Stimulated activated effector memory CD8-positive, alpha-beta T cell treated with anti-CD3 and anti-CD28 coated beads, Interleukin-12 subunit alpha, Interleukin-12 subunit beta, amount 100 ng/mL, for 72 hours (primary cell): ENCODE measurements around the gene ITGB4.
"Not testable (repeated sequence)": the region's sequence is repeated elsewhere in the genome, so short reads cannot be mapped to it uniquely, and the experiment has no call there.

Experiments
- ATAC-seq: fragments of 150-1000 bp; cut with Tn5 transposase; 2 replicates; pipeline ENCODE4 v1.10.0; 2021
- DNase-seq, 2 donors: peaks; one replicate each; pipeline ENCODE4 v3.0.0; 2021 to 2022; ENCODE audit warnings: low spot score in 2 of 2
- H3K27ac Mint-ChIP-seq: one replicate; pipeline ENCODE4 v1.8.0; 2022; ENCODE audit warnings: mild to moderate bottlenecking, mixed read lengths
- H3K36me3 Mint-ChIP-seq: one replicate; pipeline ENCODE4 v1.8.0; 2022; ENCODE audit warnings: mild to moderate bottlenecking, mixed read lengths
- H3K4me1 Mint-ChIP-seq: one replicate; pipeline ENCODE4 v1.8.0; 2022; ENCODE audit warnings: mixed read lengths
- H3K4me3 Mint-ChIP-seq: one replicate; pipeline ENCODE4 v1.8.0; 2022; ENCODE audit warnings: mild to moderate bottlenecking, mixed read lengths
- H3K9me3 Mint-ChIP-seq: one replicate; pipeline ENCODE4 v1.8.0; 2022; ENCODE audit warnings: mixed read lengths

ITGB4 gene

DNA sequence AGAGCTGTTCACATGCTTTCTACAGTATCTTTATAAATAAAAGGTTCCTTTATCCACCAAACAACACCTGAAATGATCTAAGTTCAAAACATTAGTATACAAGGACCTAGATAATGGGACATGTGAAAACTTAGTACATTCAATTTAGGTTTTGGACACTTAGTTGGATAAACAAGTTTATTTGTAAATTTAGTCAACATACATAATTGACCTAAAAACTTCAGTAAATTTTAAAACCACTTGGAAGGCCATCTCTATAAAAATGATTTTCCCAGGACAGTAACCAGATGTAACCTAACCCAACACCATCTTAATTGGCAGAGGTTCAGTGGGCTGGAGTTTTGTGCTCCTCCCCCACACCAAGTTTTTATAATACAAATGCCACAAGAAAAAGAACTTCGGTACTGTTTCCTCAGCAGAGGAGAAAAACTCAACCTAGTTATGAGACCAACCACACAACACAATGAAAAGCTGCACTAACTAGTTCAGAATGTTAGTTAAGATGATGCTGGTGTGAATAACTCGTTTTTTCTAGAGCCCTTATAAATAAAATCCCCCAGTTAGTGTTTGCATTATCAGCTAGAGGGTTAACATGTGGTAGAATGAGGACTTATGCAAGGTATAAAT lies 56.1 kb downstream of the ITGB4 start:
- no peak for DNase-seq
- Mint-ChIP-seq H3K36me3 (peaks cover 72% of the 10 kb centered on the region), H3K9me3 (no peaks in the 10 kb centered on the region), H3K4me1 (peaks cover 39% of the 10 kb centered on the region), H3K4me3 (peak overlapping the region; percentile 77), H3K27ac (peak overlapping the region; percentile 99)
- no peak for ATAC-seq

DNA sequence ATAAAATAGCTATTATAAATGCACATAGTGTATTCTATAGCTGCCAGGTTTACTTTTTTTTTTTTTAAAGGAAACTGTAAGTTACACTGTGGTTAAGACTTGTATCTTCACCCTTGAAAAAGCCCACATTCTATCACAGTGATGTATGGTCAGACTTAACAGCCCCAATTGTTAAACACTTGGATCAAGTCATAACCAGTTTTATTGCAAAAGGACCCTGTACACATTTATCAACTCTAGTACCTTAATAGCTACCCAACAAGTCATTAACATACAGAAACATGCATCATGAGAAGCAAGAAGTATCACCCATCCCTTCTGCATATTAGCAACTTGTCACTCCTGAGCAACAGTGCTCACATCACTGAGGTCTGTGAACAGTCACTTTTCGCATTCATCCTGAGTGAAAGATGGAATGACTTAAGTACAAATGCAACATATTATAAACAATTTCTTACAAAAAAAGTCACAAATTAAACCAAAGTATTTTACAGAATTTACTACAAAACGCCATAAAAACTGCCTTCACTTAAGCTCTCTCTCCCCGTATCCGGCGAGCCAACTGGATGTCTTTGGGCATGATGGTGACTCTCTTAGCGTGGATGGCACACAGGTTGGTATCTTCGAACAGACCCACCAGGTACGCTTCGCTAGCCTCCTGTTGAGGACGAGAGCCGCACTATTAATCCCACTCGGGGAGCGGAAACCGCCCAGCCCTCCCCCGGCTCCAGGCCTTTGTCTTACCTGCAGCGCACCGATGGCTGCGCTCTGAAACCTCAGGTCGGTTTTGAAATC lies 57.0 kb downstream of the ITGB4 start:
- DNase-seq, H3K9me3 Mint-ChIP-seq, ATAC-seq: not testable (repeated sequence)
- peaks cover 72% of the 10 kb centered on the region for H3K36me3 Mint-ChIP-seq
- H3K27ac Mint-ChIP-seq: peak overlapping the region; percentile 99
- peak overlapping the region; percentile 77 for H3K4me3 Mint-ChIP-seq
- H3K4me1 Mint-ChIP-seq: peaks cover 45% of the 10 kb centered on the region

DNA sequence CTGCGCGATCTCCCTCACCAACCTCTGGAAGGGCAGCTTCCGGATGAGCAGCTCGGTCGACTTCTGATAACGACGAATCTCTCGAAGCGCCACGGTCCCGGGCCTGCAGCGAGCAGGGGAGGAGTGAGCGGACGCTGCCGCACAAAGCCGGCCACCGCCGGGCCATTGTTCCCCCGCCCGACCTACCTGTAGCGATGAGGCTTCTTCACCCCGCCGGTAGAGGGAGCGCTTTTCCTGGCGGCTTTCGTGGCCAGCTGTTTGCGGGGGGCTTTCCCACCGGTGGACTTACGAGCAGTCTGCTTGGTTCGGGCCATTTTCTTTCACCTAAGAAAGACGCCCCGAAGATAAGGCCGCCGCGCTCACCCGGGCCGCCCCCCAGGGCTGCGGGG lies 57.6 kb downstream of the ITGB4 start:
- Mint-ChIP-seq H3K36me3 (peaks cover 71% of the 10 kb centered on the region), H3K9me3 (no peaks in the 10 kb centered on the region), H3K4me1 (peaks cover 50% of the 10 kb centered on the region), H3K4me3 (peak overlapping the region; percentile 77), H3K27ac (peak overlapping the region; percentile 99)
- DNase-seq (peak in 1 of 2 donors; percentile 89), ATAC-seq (no peak)

DNA sequence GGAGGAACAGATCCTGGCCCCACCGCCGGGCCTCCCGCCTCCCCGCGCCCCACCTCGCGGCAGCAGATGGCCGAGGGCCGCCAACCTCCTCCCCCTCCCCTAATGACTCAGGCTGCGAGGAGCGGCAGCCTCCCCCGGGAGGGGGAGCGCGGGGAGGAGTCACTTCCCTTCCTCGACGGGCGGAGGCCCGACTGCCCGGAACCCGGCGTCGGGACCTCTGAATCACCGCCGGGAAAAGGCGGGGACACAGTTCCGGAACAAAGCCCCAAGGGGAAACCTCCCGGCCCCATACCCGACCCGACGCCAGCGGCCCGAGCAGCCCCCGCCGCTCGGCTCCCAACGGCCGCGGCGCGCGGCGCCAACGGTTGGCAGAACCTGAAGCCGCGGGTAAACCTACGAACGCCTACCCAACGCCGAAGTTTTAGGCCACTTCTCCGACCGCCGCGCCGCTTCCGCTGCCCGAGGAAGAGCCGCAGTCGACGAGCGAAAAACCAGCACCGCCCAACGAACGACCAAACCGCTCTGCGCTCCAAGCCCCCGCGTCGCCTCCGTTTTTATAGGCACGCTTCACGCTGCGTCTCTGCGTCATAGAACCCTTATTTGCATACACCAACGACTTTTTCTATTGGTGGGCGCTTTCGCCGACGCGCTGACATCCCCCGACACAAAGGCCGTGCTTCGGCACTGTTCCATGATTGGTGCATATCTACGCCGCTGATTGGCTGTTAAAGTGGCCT lies 58.2 kb downstream of the ITGB4 start:
- peak overlapping the region; percentile 99 for H3K27ac Mint-ChIP-seq
- peaks cover 68% of the 10 kb centered on the region for H3K36me3 Mint-ChIP-seq
- H3K4me1 Mint-ChIP-seq: peaks cover 50% of the 10 kb centered on the region
- no peaks in the 10 kb centered on the region for H3K9me3 Mint-ChIP-seq
- peak; percentile 85 to 97 for DNase-seq
- peak; percentile 81 for ATAC-seq
- peak overlapping the region; percentile 77 for H3K4me3 Mint-ChIP-seq

DNA sequence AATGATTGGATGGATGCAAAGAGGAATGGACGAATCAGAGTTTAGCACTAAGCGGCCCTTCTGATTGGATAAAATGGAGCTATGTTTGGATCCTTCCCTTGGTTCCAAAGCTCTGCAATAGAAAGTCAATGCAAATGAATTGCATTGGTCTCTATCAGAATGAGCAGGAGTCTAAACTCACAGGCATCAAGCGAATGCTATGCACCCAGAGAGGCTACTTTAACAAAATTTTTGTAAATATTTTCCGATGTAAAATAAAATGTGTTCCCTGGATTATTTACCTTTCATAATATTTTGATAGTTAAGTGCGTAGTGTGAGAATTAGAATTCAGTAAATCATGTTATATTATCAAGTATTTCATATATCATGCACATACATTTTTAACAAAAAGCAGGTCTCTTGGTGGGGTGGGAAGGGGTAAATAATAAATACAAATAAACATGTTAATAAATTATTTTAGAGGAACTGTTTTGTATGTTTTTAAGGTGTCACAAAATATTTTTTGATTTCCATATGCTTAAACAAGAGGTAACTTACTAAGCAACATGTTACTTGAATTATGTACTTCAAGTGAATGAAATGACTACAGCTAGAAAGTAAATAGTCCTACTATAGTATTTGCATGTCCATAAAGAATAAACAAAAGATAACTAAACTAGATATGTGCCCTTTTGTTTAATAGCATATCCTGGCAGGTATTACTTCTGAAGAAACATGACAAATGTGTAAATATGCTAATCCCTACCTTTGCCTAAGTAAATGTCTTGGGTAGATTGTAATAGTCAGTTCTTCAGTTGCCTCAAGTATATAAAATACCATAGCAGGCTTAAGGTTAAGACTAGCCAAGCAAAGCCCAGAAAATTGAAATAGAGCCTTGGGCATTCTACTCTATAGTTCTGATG lies 59.0 kb downstream of the ITGB4 start:
- H3K9me3 Mint-ChIP-seq: no peaks in the 10 kb centered on the region
- peaks cover 68% of the 10 kb centered on the region for H3K36me3 Mint-ChIP-seq
- H3K4me1 Mint-ChIP-seq: peaks cover 53% of the 10 kb centered on the region
- peak overlapping the region; percentile 99 for H3K27ac Mint-ChIP-seq
- H3K4me3 Mint-ChIP-seq: peak overlapping the region; percentile 77
- no peak for DNase-seq
- no peak for ATAC-seq

DNA sequence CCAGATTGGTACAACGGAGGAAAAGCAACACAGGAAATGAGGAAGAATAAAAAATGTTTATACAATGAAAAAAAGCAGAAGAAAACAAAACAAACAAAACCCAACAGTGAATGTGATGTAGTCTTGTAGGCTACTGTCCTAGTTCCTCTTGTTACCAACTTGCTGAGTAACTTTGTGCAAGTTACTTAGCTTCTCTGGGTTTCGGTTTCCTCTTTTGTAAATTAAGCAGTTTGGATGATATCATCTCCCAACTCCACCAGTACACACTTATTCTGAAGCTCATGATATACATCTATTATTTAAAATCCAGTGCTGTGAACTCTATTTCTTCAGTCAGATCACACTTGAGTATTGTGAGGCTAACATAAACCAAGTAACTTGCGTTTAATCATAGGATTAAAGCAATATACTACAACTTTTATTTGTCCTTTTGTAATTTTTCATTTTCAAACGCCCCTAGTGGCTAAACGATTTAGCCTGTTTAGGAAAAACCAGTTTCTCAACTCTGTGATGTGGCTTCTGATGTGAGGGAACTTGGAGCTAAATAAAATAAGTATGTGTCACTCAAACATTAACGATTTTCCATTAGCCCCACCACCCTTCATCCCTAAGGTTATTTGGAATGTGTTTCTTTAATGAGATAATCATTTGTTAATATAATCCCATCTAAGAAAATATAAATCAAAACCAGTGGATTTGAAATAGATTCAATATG lies 62.0 kb downstream of the ITGB4 start:
- H3K9me3 Mint-ChIP-seq: no peaks in the 10 kb centered on the region
- no peak for DNase-seq

DNA sequence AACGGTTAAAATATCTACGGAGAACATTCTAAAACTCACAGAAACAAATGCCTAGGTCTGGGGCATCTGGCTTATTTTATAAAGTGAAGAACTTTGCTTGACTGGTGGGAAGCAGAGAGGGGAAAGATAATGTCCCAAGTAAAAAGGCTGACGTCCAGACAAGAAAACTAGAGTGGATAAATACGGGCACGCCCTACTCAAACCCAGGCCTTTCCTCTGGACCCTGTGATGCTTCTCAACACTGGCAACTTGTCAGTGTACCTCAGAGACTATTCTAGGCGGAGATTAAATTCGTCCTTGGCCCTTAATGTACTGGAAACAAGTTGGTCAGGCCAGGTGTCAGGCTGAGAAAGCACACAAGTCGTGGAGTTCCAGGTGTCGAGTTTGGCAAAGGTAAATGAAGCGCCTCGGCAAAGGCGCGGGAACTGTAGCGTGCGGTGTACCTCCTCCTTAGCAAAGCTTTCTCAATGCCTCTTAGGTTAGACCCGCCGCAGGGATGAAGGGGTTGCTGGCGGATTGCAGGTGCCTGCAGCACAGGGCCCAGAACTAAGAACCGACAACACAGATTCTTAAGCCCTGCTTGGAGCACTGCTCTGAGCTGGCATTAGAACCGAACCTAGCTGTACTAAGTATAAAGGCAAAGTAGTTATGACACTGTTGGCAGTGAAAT lies 62.7 kb downstream of the ITGB4 start:
- ATAC-seq (no peak), DNase-seq (no peak)
- peaks cover 36% of the 10 kb centered on the region for H3K36me3 Mint-ChIP-seq
- H3K27ac Mint-ChIP-seq: peak overlapping the region; percentile 100
- peaks cover 34% of the 10 kb centered on the region for H3K4me1 Mint-ChIP-seq
- H3K9me3 Mint-ChIP-seq: no peaks in the 10 kb centered on the region
- H3K4me3 Mint-ChIP-seq: peak overlapping the region; percentile 88

More for the DNA sequence above, 62.0 kb downstream of the ITGB4 start:
- Mint-ChIP-seq H3K27ac (peak overlapping the region; percentile 100), H3K4me1 (peaks cover 40% of the 10 kb centered on the region), H3K4me3 (peak overlapping the region; percentile 88), H3K36me3 (peaks cover 43% of the 10 kb centered on the region)
- ATAC-seq: peak; percentile 41

DNA sequence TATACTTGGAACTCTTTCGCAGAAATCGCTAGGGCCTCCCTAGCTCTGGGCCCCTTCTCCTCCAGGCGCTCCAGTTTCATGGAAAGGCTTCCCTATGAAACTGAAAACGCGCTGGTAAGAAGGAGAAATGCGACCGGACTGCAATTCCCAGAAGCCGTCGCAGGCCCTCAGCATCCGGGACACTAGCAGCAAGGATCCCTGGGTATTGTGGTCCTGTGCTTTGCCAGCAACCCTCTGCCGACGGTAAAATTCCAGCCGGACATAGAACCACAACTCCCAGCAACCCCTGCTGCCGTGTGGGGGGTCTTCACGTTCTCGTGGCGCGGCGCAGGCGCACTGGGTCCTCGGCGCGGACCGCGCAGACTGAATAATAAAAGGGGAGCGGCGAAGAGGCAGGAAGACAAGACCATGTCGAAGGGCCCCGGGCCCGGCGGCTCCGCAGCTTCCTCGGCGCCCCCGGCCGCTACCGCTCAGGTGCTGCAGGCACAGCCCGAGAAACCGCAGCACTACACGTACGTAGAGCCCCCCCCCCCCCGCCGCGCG lies 63.3 kb downstream of the ITGB4 start, which contains the start of gene UNK:
TSS of gene UNK (plus strand) at position 334 of the 543 bp plus-strand sequence. CDS start at position 409, 75 bp downstream.
- H3K4me1 Mint-ChIP-seq: peaks cover 32% of the 10 kb centered on the region
- peak; percentile 81 for ATAC-seq
- H3K27ac Mint-ChIP-seq: peak within 1 kb of the TSS; percentile 100
- peaks cover 30% of the 10 kb centered on the region for H3K36me3 Mint-ChIP-seq
- H3K4me3 Mint-ChIP-seq: peak within 1 kb of the TSS; percentile 88
- DNase-seq: peak; percentile 87 to 98
- H3K9me3 Mint-ChIP-seq: no peaks in the 10 kb centered on the region

DNA sequence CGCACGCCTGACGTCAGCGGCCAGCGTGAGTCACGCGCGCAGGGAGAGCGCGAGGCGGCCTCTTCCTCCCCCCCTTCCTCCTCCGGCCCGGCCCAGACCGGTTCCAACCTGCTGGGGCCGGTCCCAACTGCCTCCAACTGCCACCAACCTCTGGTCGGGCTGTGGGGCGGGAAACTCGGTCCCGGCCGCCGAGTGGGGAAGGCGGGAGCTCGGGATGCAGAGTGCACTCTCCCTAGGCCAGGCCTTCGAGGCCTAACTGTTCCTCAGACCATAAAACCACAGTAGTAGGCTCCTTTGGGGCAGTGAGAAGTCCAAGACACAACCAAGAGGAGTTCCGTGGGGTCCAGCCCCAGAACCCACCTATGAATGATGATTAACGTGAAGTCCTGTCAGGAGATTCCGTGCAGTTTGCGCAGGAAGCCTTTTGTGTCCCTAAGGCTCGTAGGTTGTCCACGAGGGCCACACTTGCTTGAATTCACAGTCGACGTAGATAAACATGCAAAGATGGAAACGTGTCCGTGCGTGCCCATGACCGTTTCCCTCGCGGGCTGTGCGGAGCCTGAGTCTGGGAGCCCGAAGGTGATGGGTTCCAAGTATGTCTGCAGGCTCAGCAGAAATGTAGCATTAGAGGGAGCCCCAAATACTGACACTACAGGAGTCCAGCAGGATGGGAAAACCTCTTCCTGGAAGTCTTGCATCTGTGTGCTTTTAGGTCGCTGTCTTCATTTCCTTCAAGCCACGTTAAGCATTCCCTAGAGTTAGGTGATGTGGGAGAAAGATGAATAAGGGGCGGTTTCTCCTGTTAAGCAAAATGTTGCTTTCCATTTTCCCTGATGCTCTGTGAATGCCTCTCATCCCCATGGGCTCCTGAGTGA lies 64.0 kb downstream of the ITGB4 start:
- Mint-ChIP-seq H3K27ac (peak overlapping the region; percentile 100), H3K36me3 (peaks cover 24% of the 10 kb centered on the region), H3K9me3 (no peaks in the 10 kb centered on the region), H3K4me1 (peaks cover 26% of the 10 kb centered on the region), H3K4me3 (peak overlapping the region; percentile 88)
- ATAC-seq (peak; percentile 80), DNase-seq (peak; percentile 80 to 96)

DNA sequence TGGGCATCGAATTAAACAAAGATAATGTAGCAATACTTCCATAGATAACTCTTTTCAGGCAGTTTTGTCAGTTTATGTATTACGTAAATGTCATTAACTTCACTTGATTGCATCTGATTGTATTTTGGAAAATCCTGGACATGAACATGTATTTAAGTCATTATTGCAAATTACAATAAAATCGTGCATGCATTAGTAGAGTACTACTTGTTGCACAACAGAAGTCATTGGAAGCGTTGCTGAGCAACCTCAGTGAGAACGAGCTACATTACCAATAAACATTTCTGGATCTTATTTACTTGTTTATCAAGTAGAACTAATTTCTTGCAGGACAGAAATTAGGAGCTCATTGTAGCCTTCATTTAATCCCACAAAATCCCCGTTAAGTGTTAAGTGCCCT lies 70.0 kb downstream of the ITGB4 start:
- DNase-seq: no peak
- no peak overlapping the region for H3K27ac Mint-ChIP-seq
- no peaks in the 10 kb centered on the region for H3K9me3 Mint-ChIP-seq
- ATAC-seq: no peak
- no peak overlapping the region for H3K4me3 Mint-ChIP-seq
- no peaks in the 10 kb centered on the region for H3K36me3 Mint-ChIP-seq
- H3K4me1 Mint-ChIP-seq: peaks cover 15% of the 10 kb centered on the region

DNA sequence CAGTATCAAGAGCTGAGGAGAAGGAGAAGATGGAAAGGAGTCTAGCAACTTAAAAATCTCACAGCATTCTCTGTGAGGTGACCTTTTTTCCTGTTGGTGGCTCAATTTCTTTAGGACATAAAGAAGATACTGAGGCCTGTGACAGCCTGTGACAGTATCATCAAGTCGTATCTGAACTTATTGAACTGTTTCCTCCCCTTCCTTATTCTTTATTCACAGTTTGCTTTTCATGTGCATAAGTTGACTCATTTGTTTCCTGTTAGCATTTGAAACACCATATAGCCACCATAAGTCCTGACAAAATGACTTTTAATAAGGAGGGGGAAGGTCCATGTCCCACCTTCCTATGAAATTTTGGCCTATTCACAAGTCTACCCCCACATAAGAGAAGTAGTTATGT lies 72.2 kb downstream of the ITGB4 start:
- Mint-ChIP-seq H3K27ac (peak overlapping the region; percentile 10), H3K4me1 (peaks cover 13% of the 10 kb centered on the region), H3K36me3 (peaks cover 20% of the 10 kb centered on the region), H3K4me3 (no peak overlapping the region), H3K9me3 (no peaks in the 10 kb centered on the region)
- DNase-seq: no peak
- peak; percentile 55 for ATAC-seq

DNA sequence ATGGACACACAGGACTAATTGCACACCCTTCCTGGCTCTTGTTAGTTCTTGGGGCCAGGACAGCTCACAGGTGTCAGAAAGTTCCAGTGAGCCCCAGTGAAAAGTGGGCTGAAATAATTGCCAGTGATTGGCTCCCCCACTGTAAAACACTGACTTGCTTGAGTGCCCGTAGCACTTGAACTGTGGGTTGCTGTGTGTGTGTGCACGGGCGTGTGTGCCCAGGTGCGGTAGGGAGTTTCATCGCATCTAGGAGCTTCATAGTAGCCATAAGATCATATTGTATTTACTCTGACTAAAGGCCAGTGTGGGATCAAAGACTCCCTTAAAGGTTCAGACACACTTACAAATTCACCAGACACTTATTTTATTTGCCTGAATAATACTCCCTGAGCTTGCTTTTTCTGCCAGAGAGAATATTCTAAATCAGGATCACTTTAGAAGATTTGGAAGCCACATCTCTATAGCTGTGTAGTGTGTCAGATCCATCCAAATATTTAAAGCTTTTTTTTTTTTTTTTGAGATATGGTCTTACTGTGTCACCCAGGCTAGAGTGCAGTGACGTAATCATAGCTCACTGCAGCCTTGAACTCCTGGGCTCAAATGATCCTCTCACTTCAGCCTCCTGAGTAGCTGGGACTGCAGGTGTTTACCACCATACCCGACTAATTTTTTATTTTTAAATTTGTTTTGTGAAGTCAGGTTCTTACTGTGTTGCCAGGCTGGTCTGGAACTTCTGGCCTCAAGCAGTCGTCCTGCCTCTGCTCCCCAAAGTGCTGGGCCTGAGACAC lies 74.8 kb downstream of the ITGB4 start:
- peak overlapping the region; percentile 67 for H3K27ac Mint-ChIP-seq
- ATAC-seq: no peak
- no peaks in the 10 kb centered on the region for H3K9me3 Mint-ChIP-seq
- no peak overlapping the region for H3K4me3 Mint-ChIP-seq
- no peak for DNase-seq
- peaks cover 36% of the 10 kb centered on the region for H3K36me3 Mint-ChIP-seq
- H3K4me1 Mint-ChIP-seq: peaks cover 19% of the 10 kb centered on the region
